H9 (cell line): ENCODE results near the gene C1QTNF1. TPM values are rescaled to one million over a fixed set of nuclear protein-coding genes. Genes with fewer than 3 reads are reported as not detected.

Experiments used
- DNase-seq: peaks from one replicate; pipeline ENCODE4 v3.0.0-alpha.2; 2017
- H2AFZ ChIP-seq: one replicate; pipeline ENCODE4 v1.6.1; 2013; ENCODE audit warnings: mild to moderate bottlenecking, low read length, control low read depth, moderate library complexity
- H2AK5ac ChIP-seq: 2 replicates; pipeline ENCODE4 v1.6.1; 2013; ENCODE audit warnings: low read length, control low read depth, mixed read lengths; ENCODE audit not compliant: insufficient read length
- H2BK120ac ChIP-seq: one replicate; pipeline ENCODE4 v1.6.1; 2013; ENCODE audit warnings: low read depth, mild to moderate bottlenecking, low read length, control low read depth, inconsistent platforms; ENCODE audit not compliant: poor library complexity, severe bottlenecking
- H2BK12ac ChIP-seq: 2 replicates; pipeline ENCODE4 v1.6.1; 2013; ENCODE audit warnings: low read length, control low read depth, mixed read lengths, low read depth; ENCODE audit not compliant: insufficient read length
- H2BK15ac ChIP-seq: 2 replicates; pipeline ENCODE4 v1.6.1; 2013; ENCODE audit warnings: low read depth, low read length, control low read depth
- H2BK20ac ChIP-seq: one replicate; pipeline ENCODE4 v1.6.1; 2013; ENCODE audit warnings: low read depth, mild to moderate bottlenecking, low read length, control low read depth, inconsistent platforms; ENCODE audit not compliant: poor library complexity, severe bottlenecking
- H2BK5ac ChIP-seq: 2 replicates; pipeline ENCODE4 v1.6.1; 2013; ENCODE audit warnings: low read length, control low read depth, mixed read lengths; ENCODE audit not compliant: insufficient read length
- H3K14ac ChIP-seq: 2 replicates; pipeline ENCODE4 v1.6.1; 2013; ENCODE audit warnings: low read length, control low read depth; ENCODE audit not compliant: insufficient read depth
- H3K18ac ChIP-seq: 2 replicates; pipeline ENCODE4 v1.6.1; 2013; ENCODE audit warnings: low read depth, mild to moderate bottlenecking, mixed read lengths, low read length, control low read depth; ENCODE audit not compliant: insufficient read length
- H3K23ac ChIP-seq: 2 replicates; pipeline ENCODE4 v1.6.1; 2013; ENCODE audit warnings: low read length, control low read depth, mixed read lengths, low read depth; ENCODE audit not compliant: insufficient read length
- H3K23me2 ChIP-seq: 2 replicates; pipeline ENCODE4 v1.6.1; 2013; ENCODE audit warnings: low read depth, mild to moderate bottlenecking, mixed read lengths, low read length, control low read depth; ENCODE audit not compliant: insufficient read length, poor library complexity, severe bottlenecking
- H3K27ac ChIP-seq: 2 replicates; pipeline ENCODE4 v1.5.1; 2013; ENCODE audit warnings: low read length, control low read depth, mixed read lengths, low read depth; ENCODE audit not compliant: insufficient read length
- H3K27me3 ChIP-seq: 2 replicates; pipeline ENCODE4 v1.6.1; 2013; ENCODE audit warnings: low read length, control low read depth, inconsistent platforms; ENCODE audit not compliant: insufficient read depth
- H3K4ac ChIP-seq: 2 replicates; pipeline ENCODE4 v1.6.1; 2013; ENCODE audit warnings: low read depth, mild to moderate bottlenecking, control low read depth, inconsistent platforms, low read length, moderate library complexity
- H3K4me1 ChIP-seq: 2 replicates; pipeline ENCODE4 v1.6.1; 2013; ENCODE audit warnings: low read length, control low read depth, inconsistent platforms; ENCODE audit not compliant: insufficient read depth
- H3K4me2 ChIP-seq: 2 replicates; pipeline ENCODE4 v1.6.1; 2013; ENCODE audit warnings: low read length, control low read depth, mixed read lengths; ENCODE audit not compliant: insufficient read length, insufficient read depth
- H3K56ac ChIP-seq: 2 replicates; pipeline ENCODE4 v1.6.1; 2013; ENCODE audit warnings: low read depth, mild to moderate bottlenecking, mixed read lengths, low read length, control low read depth; ENCODE audit not compliant: insufficient read length
- H3K79me1 ChIP-seq: 2 replicates; pipeline ENCODE4 v1.6.1; 2013; ENCODE audit warnings: low read depth, mild to moderate bottlenecking, moderate library complexity, low read length, control low read depth, inconsistent platforms; ENCODE audit not compliant: insufficient read depth, poor library complexity, severe bottlenecking
- H3K79me2 ChIP-seq: 2 replicates; pipeline ENCODE4 v1.6.1; 2013; ENCODE audit warnings: low read length, control low read depth, inconsistent platforms; ENCODE audit not compliant: insufficient read depth
- H3K9ac ChIP-seq: 2 replicates; pipeline ENCODE4 v1.6.1; 2013; ENCODE audit warnings: low read length, control low read depth, mixed read lengths; ENCODE audit not compliant: insufficient read length; ENCODE audit errors: extremely low read depth
- H3K9me3 ChIP-seq: one replicate; pipeline ENCODE4 v1.6.1; 2013; ENCODE audit warnings: low read depth, low read length, inconsistent platforms; ENCODE audit not compliant: control insufficient read depth
- H3T11ph ChIP-seq: one replicate; pipeline ENCODE4 v1.6.1; 2013; ENCODE audit warnings: mild to moderate bottlenecking, low read length, control low read depth, inconsistent platforms
- H4K20me1 ChIP-seq: one replicate; pipeline ENCODE4 v1.6.1; 2013; ENCODE audit not compliant: control insufficient read depth, insufficient read length, insufficient read depth
- H4K5ac ChIP-seq: 2 replicates; pipeline ENCODE4 v1.6.1; 2013; ENCODE audit warnings: low read depth, mild to moderate bottlenecking, mixed read lengths, low read length, control low read depth; ENCODE audit not compliant: insufficient read length
- H4K8ac ChIP-seq: replicated peaks from 2 replicates; pipeline ENCODE4 v1.6.1; 2013; ENCODE audit warnings: low read length, control low read depth, mixed read lengths, low read depth; ENCODE audit not compliant: insufficient read length
- H4K91ac ChIP-seq: 2 replicates; pipeline ENCODE4 v1.6.1; 2013; ENCODE audit warnings: low read depth, mild to moderate bottlenecking, moderate library complexity, mixed read lengths, low read length, control low read depth; ENCODE audit not compliant: insufficient read length
- H3K27ac Mint-ChIP-seq, 3 experiments: 2 replicates in 2 of 3; 3 replicates in 1 of 3; pipeline ENCODE4 v1.8.0; 2020 to 2021; ENCODE audit warnings: mixed read lengths in 3 of 3, mild to moderate bottlenecking in 1 of 3, moderate library complexity in 1 of 3
- H3K27me3 Mint-ChIP-seq: 2 replicates; pipeline ENCODE4 v1.8.0; 2021; ENCODE audit warnings: low read depth, mild to moderate bottlenecking, moderate library complexity, mixed read lengths
- H3K36me3 Mint-ChIP-seq, 3 experiments: 2 replicates in 2 of 3; 3 replicates in 1 of 3; pipeline ENCODE4 v1.8.0; 2020 to 2021; ENCODE audit warnings: low read depth in 3 of 3, mixed read lengths in 3 of 3; ENCODE audit not compliant: insufficient read depth in 1 of 3
- H3K4me1 Mint-ChIP-seq, 2 experiments: 2 replicates each; pipeline ENCODE4 v1.8.0; 2020; ENCODE audit warnings: mixed read lengths in 2 of 2
- H3K4me3 Mint-ChIP-seq, 2 experiments: 2 replicates in 1 of 2; 3 replicates in 1 of 2; pipeline ENCODE4 v1.8.0; 2020 to 2021; ENCODE audit warnings: mild to moderate bottlenecking in 2 of 2, mixed read lengths in 2 of 2, moderate library complexity in 1 of 2
- H3K9me3 Mint-ChIP-seq, 2 experiments: 2 replicates in 1 of 2; 3 replicates in 1 of 2; pipeline ENCODE4 v1.8.0; 2020; ENCODE audit warnings: mild to moderate bottlenecking in 2 of 2, mixed read lengths in 2 of 2, moderate library complexity in 1 of 2
- CTCF ChIP-seq: fragments of 200-600 bp; sonication (generic); conservative IDR thresholded peaks from 3 replicates; pipeline ENCODE4 v1.8.0; 2021; ENCODE audit warnings: antibody characterized with exemption, mild to moderate bottlenecking
- WGBS: extraction: QIAGEN DNeasy Blood & Tissue Kit; methylation state at CpG from one replicate; pipeline ENCODE4 v1.1.7; 2013; ENCODE audit warnings: missing lambda C conversion rate, low lambda C conversion rate, mixed read lengths; ENCODE audit not compliant: insufficient read length; ENCODE audit errors: extremely low coverage; 5-methylcytosine and 5-hydroxymethylcytosine counted together
- total RNA-seq: library from RNA; stranded (reverse); gene quantifications from 2 replicates; pipeline ENCODE4 v1.2.1, GENCODE V29; 2021

C1QTNF1 gene
- total RNA-seq, 1 experiment from 2014 or later: 0.96 TPM

GRCh38 chr17:78993981-78994671 is 29.8 kb upstream of the C1QTNF1 start:
- Histone ChIP-seq H3K4me1 (no peaks in the 10 kb centered on the region), H3K79me2 (no peaks in the 10 kb centered on the region), H3T11ph (no peak overlapping the region), H3K27ac (no peak overlapping the region), H4K91ac (no peak overlapping the region), H2AFZ (no peak overlapping the region), H2BK120ac (no peak overlapping the region), H2BK20ac (no peak overlapping the region), H3K9ac (no peak overlapping the region), H2BK15ac (no peak overlapping the region), H3K18ac (no peak overlapping the region), H4K20me1 (no peaks in the 10 kb centered on the region), H2AK5ac (no peak overlapping the region), H2BK5ac (no peak overlapping the region), H3K23me2 (no peaks in the 10 kb centered on the region), H4K8ac (no peak overlapping the region), H3K27me3 (no peaks in the 10 kb centered on the region), H3K4ac (no peak overlapping the region), H3K23ac (no peak overlapping the region), H3K56ac (no peak overlapping the region), H3K79me1 (no peaks in the 10 kb centered on the region), H2BK12ac (no peak overlapping the region), H3K9me3 (no peaks in the 10 kb centered on the region), H3K4me2 (no peak overlapping the region), H3K14ac (no peak overlapping the region), H4K5ac (no peak overlapping the region)
- no peak overlapping the region for H3K27ac Mint-ChIP-seq
- peaks cover 32% of the 10 kb centered on the region for H3K27me3 Mint-ChIP-seq
- DNase-seq: no peak
- H3K9me3 Mint-ChIP-seq: no peaks in the 10 kb centered on the region
- WGBS: no CpG with 5 or more reads among the region's 22 CpGs
- H3K4me1 Mint-ChIP-seq: no peaks in the 10 kb centered on the region
- TF ChIP-seq CTCF: no peak
- H3K4me3 Mint-ChIP-seq: no peak overlapping the region
- peaks cover 19 to 62% (median 34%) of the 10 kb centered on the region in 3 experiments for H3K36me3 Mint-ChIP-seq
